Astrocyte of the spinal cord (primary cell): Measurements from ENCODE around the gene NFX1.

Experiments used
- DNase-seq: peaks from one replicate; pipeline ENCODE4 v3.0.0; 2011; ENCODE audit warnings: low read depth, low spot score
- H3K4me3 ChIP-seq: 2 replicates; pipeline ENCODE4 v1.5.1; 2011; ENCODE audit warnings: low read depth, mild to moderate bottlenecking, low read length, moderate library complexity
- CTCF ChIP-seq: IDR thresholded peaks from 2 replicates; pipeline ENCODE4 v1.5.1; 2012; ENCODE audit warnings: low read depth, mild to moderate bottlenecking, low read length, inconsistent platforms
- in situ Hi-C: cut with HindIII; loops from 2 replicates; pipeline ENCODE4 v1.10.0; 2017; ENCODE audit warnings: low sequenced_read_pairs

The NFX1 gene

GRCh38 chr9:33255471-33255870 lies 34.8 kb upstream of the NFX1 start:
- H3K4me3 ChIP-seq, result no peak overlapping the region
- DNase-seq, result no peak
- in situ Hi-C loops, result no loop called here
- no peak for TF ChIP-seq CTCF

GRCh38 chr9:33256236-33256635 lies 34.1 kb upstream of the NFX1 start:
- no peak overlapping the region for H3K4me3 ChIP-seq
- TF ChIP-seq CTCF, result no peak
- no peak for DNase-seq
- in situ Hi-C loops, result no loop called here

GRCh38 chr9:33257276-33257675 lies 33.0 kb upstream of the NFX1 start:
- H3K4me3 ChIP-seq, result no peak overlapping the region
- in situ Hi-C loops, result no loop called here
- no peak for TF ChIP-seq CTCF
- no peak for DNase-seq

- TF ChIP-seq CTCF, result no peak
- no peak for DNase-seq
- in situ Hi-C loops, result no loop called here
- H3K4me3 ChIP-seq, result no peak overlapping the region
These were observed 29.9 kb upstream of the NFX1 start for GRCh38 chr9:33260372-33260771.

GRCh38 chr9:33263131-33264002 lies 26.9 kb upstream of the NFX1 start:
- in situ Hi-C loops, result no loop called here
- peak; percentile 21 for DNase-seq
- H3K4me3 ChIP-seq, result peak overlapping the region; percentile 90
- TF ChIP-seq CTCF, result no peak

GRCh38 chr9:33264003-33264472 lies 26.3 kb upstream of the NFX1 start:
- DNase-seq, result peak; percentile 8
- peak overlapping the region; percentile 90 for H3K4me3 ChIP-seq
- no peak for TF ChIP-seq CTCF
- in situ Hi-C loops, result no loop called here
